Activated B cell treated with CpG ODN at 0.5 μM for 24 hours (primary cell): ENCODE measurements around the gene NEGR1. TPM values are rescaled to one million over a fixed set of nuclear protein-coding genes. Genes with fewer than 3 reads are reported as not detected.

Experiments used
- ATAC-seq: fragments of 200-7000 bp; cut with Tn5 transposase; one replicate; pipeline ENCODE4 v1.10.0; 2021; ENCODE audit warnings: low read depth, mild to moderate bottlenecking, moderate library complexity
- CTCF ChIA-PET: fragments of 350-600 bp; sonication (Branson Sonifier 250); formaldehyde crosslinking; loops from one replicate; lab custom pipeline; 2021; ENCODE audit warnings: antibody characterized with exemption; lab: Charles Lee
- POLR2A ChIA-PET: fragments of 350-600 bp; sonication (Branson Sonifier 250); formaldehyde crosslinking; loops from one replicate; lab custom pipeline; 2021; ENCODE audit warnings: antibody characterized with exemption; lab: Charles Lee
- DNase-seq: peaks from one replicate; pipeline ENCODE4 v3.0.0; 2022
- H3K27ac Mint-ChIP-seq: one replicate; pipeline ENCODE4 v1.8.0; 2020; ENCODE audit warnings: mixed read lengths
- H3K27me3 Mint-ChIP-seq: one replicate; pipeline ENCODE4 v1.8.0; 2021; ENCODE audit warnings: mixed read lengths
- H3K36me3 Mint-ChIP-seq: one replicate; pipeline ENCODE4 v1.8.0; 2021; ENCODE audit warnings: low read depth, mixed read lengths
- H3K4me1 Mint-ChIP-seq: one replicate; pipeline ENCODE4 v1.8.0; 2021; ENCODE audit warnings: mixed read lengths
- H3K4me3 Mint-ChIP-seq: one replicate; pipeline ENCODE4 v1.8.0; 2020; ENCODE audit warnings: mild to moderate bottlenecking, mixed read lengths
- H3K9me3 Mint-ChIP-seq: one replicate; pipeline ENCODE4 v1.8.0; 2020; ENCODE audit warnings: mixed read lengths
- CTCF ChIP-seq: fragments of 200-600 bp; IDR thresholded peaks from one replicate; pipeline ENCODE4 v1.8.0; 2022; ENCODE audit warnings: antibody characterized with exemption, mild to moderate bottlenecking
- intact Hi-C: fragments of 100-400 bp; cut with micrococcal nuclease; formaldehyde crosslinking; loops from one replicate; pipeline ENCODE4 v1.15.1; 2024
- total RNA-seq: library from RNA; stranded (reverse); gene quantifications from 2 replicates; pipeline ENCODE4 v1.2.3, GENCODE V29; 2022

The NEGR1 gene
- total RNA-seq, 1 donor from 2014 or later: not detected

GRCh38 chr1:71930511-71930910 lies 351.8 kb downstream of the NEGR1 start:
- DNase-seq (no peak), ATAC-seq (no peak)
- Mint-ChIP-seq H3K36me3 (no peaks in the 10 kb centered on the region), H3K27me3 (no peaks in the 10 kb centered on the region), H3K4me3 (no peak overlapping the region), H3K27ac (no peak overlapping the region), H3K4me1 (no peaks in the 10 kb centered on the region), H3K9me3 (no peaks in the 10 kb centered on the region)
- ChIA-PET CTCF (no interaction called here), POLR2A (no interaction called here)
- no peak for TF ChIP-seq CTCF
- intact Hi-C loops: no loop called here

- no peak for ATAC-seq
- CTCF ChIA-PET: no interaction called here
Measured at GRCh38 chr1:71921935-71922559, 360.3 kb downstream of the NEGR1 start.

GRCh38 chr1:71921204-71921603 lies 361.1 kb downstream of the NEGR1 start:
- DNase-seq (no peak), ATAC-seq (no peak)
- no peaks in the 10 kb centered on the region for H3K4me1 Mint-ChIP-seq
- no peak for TF ChIP-seq CTCF
- ChIA-PET CTCF (no interaction called here), POLR2A (no interaction called here)
- no peak overlapping the region for H3K27ac Mint-ChIP-seq
- intact Hi-C loops: no loop called here
- no peak overlapping the region for H3K4me3 Mint-ChIP-seq
- no peaks in the 10 kb centered on the region for H3K27me3 Mint-ChIP-seq
- no peaks in the 10 kb centered on the region for H3K36me3 Mint-ChIP-seq
- no peaks in the 10 kb centered on the region for H3K9me3 Mint-ChIP-seq

More at GRCh38 chr1:71921935-71922559, 360.3 kb downstream of the NEGR1 start:
- POLR2A ChIA-PET: no interaction called here
- no peak for TF ChIP-seq CTCF
- Mint-ChIP-seq H3K36me3 (no peaks in the 10 kb centered on the region), H3K9me3 (no peaks in the 10 kb centered on the region), H3K27me3 (no peaks in the 10 kb centered on the region), H3K4me3 (no peak overlapping the region), H3K4me1 (no peaks in the 10 kb centered on the region), H3K27ac (no peak overlapping the region)
- no peak for DNase-seq
- intact Hi-C loops: no loop called here

- intact Hi-C loops: no loop called here
- Mint-ChIP-seq H3K36me3 (no peaks in the 10 kb centered on the region), H3K4me1 (no peaks in the 10 kb centered on the region), H3K9me3 (no peaks in the 10 kb centered on the region), H3K27ac (no peak overlapping the region), H3K27me3 (no peaks in the 10 kb centered on the region), H3K4me3 (no peak overlapping the region)
- ChIA-PET CTCF (no interaction called here), POLR2A (no interaction called here)
- ATAC-seq (no peak), DNase-seq (no peak)
- no peak for TF ChIP-seq CTCF
Measured at GRCh38 chr1:71920556-71920955, 361.8 kb downstream of the NEGR1 start.

- CTCF ChIA-PET: no interaction called here
- Mint-ChIP-seq H3K36me3 (no peaks in the 10 kb centered on the region), H3K4me3 (no peak overlapping the region), H3K27ac (no peak overlapping the region), H3K27me3 (no peaks in the 10 kb centered on the region), H3K4me1 (no peaks in the 10 kb centered on the region), H3K9me3 (no peaks in the 10 kb centered on the region)
- no peak for ATAC-seq
- POLR2A ChIA-PET: no interaction called here
- DNase-seq: no peak
- intact Hi-C loops: no loop called here
- TF ChIP-seq CTCF: no peak
Measured at GRCh38 chr1:71919811-71920509, 362.4 kb downstream of the NEGR1 start.
